ENCODE results near the gene SIL1.

- TF ChIP-seq NFRKB (IDR thresholded peaks at IDR 0.05) (no peak), FOXA1 (IDR thresholded peaks at IDR 0.05) (no peak), ZNF384 (IDR thresholded peaks at IDR 0.05) (no peak), BHLHE40 (IDR thresholded peaks at IDR 0.05; ENCODE audit: borderline replicate concordance) (no peak), SP1 (IDR thresholded peaks at IDR 0.05) (no peak), LEF1 (IDR thresholded peaks at IDR 0.05; ENCODE audit: borderline replicate concordance) (no peak), CTBP1 (IDR thresholded peaks at IDR 0.05; ENCODE audit: borderline replicate concordance) (no peak), ARNT (IDR thresholded peaks at IDR 0.05) (no peak), FOXM1 (IDR thresholded peaks at IDR 0.05; ENCODE audit: borderline replicate concordance) (no peak), ELF4 (IDR thresholded peaks at IDR 0.05) (no peak), L3MBTL2 (conservative IDR thresholded peaks at IDR 0.05) (no peak), TARDBP (IDR thresholded peaks at IDR 0.05) (no peak)
Observed at GRCh38 chr5:139104577-139105276, 93.4 kb downstream of the SIL1 start.

Data from HEK293T (cell line).